Amygdala (tissue), 56 donors: ENCODE data around the gene CIRBP.

ENCODE experiments used
- DNase-seq, 56 donors: peaks; one replicate each; lab custom pipeline; 2025; lab: John Stamatoyannopoulos, UW

CIRBP gene

DNA sequence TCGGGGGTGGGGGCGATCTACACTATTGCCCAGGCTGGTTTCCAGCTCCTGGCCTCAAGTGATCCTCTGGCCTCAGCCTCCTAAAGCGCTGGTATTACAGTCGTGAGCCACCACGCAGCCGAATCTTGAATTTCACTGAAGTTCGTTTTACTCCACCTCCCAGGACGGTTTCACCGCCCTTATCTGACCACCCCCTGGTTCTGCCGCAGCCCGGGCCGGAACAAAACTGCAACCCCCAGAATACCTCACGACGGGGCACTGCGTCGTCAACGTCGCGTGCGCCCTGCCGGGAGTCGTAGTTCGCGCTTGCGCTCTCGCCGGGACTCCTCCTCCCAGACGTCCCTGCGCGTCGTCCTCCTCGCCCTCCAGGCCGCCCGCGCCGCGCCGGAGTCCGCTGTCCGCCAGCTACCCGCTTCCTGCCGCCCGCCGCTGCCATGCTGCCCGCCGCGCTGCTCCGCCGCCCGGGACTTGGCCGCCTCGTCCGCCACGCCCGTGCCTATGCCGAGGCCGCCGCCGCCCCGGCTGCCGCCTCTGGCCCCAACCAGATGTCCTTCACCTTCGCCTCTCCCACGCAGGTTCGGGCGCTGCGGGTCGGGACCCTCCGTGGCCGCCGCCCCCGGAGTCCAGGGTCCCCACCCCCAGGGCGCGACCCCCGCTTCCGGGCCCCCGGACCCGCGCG lies 27.6 kb upstream of the CIRBP start, which contains the start of gene ATP5F1D:
Gene ATP5F1D, plus strand, starts transcription at position 335 of the 679 bp plus-strand sequence. Its CDS starts 100 bp downstream, at position 435.
- peak in 55 of 56 donors; percentile 62 to 95 (median 85) for DNase-seq

DNA sequence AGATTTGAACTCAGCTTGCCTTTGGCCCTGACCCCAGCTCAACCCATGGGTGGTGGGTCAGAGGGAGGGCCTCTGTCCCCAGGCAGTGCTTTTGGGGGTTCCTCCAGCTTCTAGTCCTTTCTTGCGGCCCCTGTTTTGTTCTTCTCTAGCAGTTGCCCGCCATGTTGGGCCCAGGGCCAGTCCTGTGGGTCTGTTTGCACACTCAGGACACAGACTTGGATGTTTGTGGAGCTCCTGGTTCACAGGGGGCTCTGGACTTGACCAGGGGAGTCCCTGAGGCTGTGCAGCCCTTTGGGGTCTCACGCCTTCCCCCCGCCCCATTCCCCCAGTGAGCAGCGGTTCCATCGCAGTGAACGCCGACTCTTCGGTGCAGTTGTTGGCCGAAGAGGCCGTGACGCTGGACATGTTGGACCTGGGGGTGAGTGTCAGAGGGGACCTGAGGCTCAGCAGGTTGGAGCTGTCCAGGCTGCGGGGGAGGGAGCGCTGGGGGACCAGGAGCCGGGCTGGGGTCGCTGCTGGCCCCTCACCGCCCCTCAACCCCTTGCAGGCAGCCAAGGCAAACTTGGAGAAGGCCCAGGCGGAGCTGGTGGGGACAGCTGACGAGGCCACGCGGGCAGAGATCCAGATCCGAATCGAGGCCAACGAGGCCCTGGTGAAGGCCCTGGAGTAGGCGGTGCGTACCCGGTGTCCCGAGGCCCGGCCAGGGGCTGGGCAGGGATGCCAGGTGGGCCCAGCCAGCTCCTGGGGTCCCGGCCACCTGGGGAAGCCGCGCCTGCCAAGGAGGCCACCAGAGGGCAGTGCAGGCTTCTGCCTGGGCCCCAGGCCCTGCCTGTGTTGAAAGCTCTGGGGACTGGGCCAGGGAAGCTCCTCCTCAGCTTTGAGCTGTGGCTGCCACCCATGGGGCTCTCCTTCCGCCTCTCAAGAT lies 25.1 kb upstream of the CIRBP start:
- DNase-seq, result peak in 54 of 56 donors; percentile 19 to 92 (median 75)

DNA sequence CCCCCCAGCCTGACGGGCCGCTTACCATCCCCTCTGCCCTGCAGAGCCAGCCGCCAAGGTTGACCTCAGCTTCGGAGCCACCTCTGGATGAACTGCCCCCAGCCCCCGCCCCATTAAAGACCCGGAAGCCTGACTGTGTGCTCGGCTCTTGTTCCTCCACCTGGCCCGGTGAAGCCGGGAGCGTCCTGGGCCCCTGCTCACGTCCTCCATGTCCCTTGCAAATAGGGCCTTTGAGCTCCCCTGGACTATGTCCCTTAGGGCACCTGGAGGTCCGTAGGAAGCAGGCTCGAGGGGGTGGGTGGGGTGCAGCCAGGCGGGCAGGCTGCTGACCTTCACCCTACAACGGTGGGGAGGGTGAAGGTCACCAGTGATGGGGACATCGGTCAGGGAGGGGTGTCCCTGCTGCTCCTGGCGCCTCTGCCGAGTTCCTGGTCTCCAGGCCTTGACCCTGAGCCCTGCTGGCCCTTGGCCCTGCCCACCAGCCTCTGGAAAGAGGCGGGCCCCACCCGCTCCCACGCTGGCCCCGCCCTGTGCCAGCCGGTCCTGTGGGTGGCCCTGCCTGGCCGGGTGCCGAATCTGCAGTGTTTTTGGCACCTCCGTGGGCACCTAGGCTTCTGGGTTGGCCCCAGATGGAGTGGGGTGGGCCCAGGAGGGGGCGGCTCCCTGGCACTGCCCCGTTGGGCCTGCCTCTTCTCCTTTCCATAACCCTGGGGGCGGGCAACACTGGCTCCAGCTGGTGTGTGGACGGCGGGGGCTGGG lies 24.3 kb upstream of the CIRBP start:
- peak in 16 of 56 donors; percentile 20 to 75 (median 38) for DNase-seq

DNA sequence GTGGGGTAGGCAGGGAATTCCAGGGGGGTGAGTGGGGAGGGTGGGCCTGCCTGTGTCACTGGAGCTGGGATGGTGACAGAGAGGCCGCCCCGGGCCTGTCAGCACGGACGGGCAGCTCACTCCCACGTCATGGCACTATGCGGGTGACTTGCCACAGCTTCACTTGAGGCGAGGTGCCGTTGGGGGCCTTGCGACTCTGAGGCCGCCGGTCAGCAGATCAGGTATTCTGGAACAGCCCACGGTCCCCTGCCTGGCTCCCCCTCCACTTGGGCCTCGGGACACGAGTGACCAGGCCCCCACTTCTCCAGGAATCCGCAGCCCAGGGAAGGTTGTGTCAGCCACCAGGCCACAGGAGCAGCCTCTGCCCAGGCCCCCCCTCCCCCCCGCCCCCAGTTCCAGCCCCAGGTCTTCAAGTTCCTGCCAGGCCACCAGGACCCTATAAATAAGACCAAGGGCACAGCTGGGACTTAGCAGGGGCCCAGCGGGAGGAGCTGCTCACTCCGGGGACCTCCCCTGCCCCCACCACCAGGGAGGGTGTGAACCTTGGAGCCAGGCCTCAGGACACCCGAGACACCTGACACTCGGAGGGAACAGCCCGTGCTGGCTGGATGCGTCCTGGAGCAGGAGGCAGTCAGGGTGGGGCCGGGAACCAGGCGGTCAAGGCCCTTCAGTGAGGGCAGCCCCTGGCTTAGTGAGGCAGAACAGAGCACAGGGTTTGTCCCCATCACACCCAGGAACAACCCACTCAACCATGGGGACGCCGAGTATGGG lies 23.5 kb upstream of the CIRBP start:
- DNase-seq, result peak in 1 of 56 donors; percentile 57

DNA sequence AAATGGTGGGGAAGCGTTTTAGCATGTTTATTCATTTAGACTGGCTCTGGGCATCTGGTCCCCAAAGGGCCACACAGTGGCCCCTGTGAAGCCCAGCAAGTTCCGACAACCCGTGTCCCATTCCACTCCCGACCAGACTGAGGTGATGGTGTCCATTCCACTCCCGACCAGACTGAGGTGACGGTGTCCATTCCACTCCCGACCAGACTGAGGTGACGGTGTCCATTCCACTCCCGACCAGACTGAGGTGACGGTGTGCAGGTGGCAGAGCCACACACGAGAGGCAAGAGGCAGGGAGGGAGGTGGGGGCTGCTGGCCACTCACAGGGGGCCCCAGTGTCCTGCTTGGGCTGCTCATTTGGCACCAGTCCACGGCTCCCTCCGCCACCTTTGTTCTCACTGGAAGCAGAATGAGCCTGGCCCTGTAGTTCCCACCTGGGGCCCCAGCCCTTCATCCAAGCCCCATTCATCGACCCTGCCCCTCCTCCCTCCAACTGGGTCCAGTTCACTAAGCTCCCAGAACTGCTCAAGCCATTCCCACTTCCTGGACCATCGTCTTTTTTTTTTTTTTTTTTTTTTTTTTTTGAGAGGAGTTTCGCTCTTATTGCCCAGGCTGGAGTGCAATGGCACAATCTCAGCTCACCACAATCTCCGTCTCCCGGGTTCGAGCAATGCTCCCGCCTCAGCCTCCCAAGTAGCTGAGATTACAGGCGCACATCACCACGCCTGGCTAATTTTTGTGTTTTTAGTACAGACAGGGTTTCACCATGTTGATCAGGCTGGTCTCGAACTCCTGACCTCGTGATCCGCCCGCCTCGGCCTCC lies 22.7 kb upstream of the CIRBP start:
- DNase-seq, result peak in 2 of 56 donors; percentile 36 to 46

DNA sequence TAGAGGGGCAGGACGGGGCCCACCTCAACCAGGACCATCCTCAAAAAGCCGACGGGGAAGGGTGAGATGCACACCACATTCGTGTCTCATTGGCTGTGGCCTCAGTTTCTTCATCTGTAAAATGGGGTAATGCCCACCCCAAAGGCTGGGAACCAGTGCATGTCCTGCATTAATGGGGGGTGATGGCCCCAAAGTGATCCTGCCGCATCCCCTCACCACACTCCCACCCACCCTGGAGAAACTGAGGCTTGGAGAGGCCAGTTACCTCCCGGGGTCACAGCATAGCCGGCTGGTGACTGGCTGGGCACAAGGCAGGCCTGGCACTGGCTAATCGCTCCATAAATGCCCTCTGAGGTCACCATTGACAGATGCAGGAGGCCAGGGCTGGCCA lies 21.4 kb upstream of the CIRBP start:
- DNase-seq, result no peak

DNA sequence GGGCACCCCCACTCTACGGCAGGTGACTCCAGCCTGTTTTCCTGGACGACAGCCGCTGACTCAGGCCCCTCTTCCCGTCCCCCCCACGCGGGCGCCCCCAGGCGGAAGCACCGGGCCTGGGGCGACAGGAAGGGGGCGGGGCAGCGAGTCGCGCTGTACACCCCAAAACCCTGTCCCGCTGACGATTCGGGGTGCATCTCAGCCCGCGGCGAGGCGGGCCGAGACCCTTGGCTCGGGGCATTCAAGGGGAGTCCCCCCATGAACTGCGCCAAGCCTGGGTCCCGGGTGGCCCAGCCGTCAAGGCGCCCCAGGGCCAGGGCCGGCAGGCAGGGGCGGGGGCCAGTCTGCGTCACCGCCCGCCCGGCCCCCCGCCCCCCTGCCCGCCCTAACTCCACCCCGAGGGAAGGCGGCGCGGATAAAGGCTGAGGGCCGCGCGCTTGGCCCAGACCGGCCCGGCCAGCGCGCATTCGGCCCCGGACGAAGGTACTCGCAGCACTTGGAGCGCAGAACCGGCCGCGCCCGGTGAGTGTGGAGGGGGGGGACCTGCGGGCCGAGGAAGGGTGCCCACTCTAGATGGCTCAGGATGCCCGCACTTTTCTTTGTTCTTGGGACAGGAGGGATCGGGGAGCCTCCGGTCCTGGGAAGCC lies 20.9 kb upstream of the CIRBP start, which contains the start of gene MIDN:
Gene MIDN, plus strand, starts transcription at position 445 of the 647 bp plus-strand sequence. CDS start 1,714 bp downstream, outside the sequence.
- DNase-seq, result peak in 40 of 56 donors; percentile 35 to 89 (median 71)

DNA sequence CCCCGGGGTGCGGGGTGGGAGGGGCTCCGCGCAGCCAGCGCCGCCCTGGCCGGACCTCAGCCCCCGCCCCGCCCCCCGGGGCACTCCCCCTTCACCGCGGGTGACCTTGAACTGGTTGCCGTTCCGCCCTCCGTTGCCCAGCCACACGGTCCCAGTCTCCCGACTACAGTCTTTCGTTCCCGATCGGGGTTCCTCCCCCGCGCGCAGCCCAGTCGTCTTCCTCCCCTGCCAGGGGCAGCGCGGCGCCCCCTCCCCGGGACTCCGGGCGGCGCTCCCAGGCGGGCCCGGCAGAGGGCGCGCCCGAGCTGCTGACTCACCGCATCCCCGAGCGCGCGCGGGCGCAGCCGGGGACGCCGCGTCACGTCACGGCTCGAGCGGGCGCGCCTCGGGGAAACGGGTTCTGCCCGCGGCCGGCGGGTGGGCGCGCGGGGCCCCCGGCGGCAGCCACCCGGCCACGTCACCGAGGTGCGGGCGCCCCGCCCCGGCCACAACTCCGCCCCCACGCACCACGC lies 20.3 kb upstream of the CIRBP start:
- peak in 44 of 56 donors; percentile 16 to 89 (median 75) for DNase-seq

DNA sequence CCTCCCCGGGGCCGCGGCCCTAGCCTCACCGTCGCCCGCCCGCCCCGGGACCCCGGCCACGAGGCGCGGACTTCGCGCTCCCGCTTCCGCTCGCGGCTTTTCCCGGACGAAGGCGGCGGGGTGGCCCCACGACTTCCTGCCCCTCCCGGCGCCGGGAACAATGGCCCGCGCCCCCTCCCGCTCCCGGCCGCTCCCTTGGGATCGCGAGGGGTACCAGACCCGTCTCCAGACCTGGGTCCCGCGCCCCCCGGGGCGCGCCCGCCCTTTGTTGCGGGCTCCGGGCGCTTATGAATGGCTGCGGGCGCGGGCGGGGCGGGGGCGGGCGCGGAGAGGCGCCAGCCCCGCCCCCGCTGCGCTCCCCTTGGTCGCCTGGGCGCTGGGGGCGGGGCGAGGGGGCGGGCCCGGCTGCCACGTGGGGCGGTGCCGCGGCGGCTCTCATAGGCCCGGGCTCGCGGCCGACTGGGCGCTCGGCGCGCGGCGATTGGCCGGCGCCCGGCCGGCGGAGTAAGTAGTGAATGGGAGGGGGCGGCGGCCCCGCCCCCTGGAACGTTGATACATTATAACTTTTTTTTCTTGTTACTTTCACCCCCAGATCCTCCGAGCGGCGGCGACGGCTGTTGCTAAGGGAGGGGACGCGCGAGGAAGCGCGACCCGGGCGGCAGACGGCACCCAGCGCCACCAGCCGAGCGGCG lies 19.7 kb upstream of the CIRBP start:
- DNase-seq, result peak in 55 of 56 donors; percentile 54 to 95 (median 86)

DNA sequence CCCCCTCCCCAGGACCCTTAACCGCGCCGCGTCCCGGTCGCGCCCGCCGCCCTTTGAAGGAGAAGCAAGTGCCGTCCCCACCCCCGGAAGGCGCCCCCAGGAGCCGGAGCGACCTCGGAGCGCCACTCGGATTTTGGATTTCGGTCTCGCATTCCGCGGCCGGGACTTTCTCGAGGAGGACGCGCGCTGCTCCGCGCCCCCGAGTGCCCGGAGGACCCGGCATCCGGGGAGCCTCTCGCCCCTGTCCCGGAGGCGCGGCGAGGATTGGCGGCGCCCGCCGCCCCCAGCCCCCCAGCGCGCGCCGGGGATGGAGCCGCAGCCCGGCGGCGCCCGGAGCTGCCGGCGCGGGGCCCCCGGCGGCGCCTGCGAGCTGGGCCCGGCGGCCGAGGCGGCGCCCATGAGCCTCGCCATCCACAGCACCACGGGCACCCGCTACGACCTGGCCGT lies 19.1 kb upstream of the CIRBP start:
- no peak for DNase-seq

DNA sequence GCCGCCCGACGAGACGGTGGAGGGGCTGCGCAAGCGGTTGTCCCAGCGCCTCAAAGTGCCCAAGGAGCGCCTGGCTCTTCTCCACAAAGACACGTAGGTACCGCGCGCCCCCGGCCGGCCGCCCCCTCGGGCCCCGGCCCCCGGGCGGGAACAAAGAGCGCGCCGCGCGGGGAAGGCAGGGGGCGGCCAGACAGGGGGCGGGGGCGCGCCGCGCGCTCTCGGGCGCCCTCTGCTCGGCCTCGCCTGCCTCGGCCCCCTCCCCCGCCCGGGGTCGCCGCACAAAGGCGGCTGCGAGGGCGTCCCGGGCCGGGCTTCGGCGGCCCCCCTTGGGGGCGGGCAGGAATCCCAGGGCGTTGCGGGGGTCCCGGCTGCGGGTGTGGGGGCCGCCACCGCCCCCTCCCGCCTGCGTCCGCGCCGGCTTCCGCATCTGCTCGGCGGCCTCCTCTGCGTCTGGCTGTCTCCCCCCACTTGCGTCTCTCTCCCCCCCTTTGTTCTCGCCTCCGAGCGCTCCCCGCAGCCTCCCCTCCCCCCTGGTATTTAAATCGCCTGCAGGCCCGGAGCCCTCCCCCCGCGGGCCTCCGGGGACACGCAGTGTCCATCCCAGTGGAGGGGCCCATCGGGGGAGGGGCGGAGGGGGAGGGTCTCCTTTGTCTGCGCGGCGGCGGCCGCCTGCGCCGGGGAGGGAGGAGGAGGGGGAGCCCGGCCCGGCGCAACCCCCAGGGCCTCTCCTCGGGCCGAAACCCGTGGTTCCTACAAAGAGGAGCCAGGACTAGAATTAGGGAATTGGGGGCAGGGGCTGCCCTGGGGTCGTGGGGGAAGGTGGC lies 18.5 kb upstream of the CIRBP start:
- peak in 49 of 56 donors; percentile 19 to 76 (median 47) for DNase-seq

DNA sequence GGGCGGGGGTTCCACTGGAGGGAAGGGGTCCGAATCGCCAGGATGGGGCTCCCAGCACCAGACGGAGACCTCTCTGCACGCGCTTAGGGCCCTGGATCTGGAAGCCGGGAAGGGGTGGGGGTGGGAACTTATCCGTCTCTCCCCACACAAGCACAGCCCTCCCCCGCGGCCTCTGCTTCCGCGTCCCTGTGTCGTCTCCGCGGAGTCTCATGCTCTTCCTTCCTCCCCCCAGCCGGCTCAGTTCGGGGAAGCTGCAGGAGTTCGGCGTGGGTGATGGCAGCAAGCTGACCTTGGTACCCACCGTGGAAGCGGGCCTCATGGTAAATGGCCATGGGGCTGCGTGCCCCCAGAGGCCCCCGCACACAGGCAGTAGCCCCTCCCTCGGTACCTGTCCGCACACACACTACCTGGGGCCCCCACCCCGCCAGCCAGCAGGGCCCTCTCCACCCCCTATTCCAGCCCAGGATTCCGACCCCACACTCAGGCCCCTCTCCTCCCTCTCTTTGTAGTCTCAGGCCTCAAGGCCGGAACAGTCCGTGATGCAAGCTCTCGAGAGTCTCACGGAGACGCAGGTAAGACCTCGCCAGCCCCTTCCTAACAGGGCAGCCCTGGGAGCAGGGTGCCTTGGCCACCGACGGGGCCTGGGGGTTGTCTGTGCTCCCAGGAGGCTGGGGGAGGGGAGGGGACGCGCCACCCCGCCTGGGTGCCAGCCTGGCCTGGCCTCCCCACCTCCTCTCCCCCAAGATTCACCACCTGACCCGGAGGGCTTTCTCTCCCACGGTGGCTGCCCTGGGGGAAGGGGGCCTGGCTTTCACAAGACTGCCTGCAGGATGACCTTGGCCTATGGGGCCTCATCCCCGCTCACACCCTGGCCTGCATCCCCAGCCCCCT lies 17.6 kb upstream of the CIRBP start:
- peak in 44 of 56 donors; percentile 27 to 83 (median 54) for DNase-seq

DNA sequence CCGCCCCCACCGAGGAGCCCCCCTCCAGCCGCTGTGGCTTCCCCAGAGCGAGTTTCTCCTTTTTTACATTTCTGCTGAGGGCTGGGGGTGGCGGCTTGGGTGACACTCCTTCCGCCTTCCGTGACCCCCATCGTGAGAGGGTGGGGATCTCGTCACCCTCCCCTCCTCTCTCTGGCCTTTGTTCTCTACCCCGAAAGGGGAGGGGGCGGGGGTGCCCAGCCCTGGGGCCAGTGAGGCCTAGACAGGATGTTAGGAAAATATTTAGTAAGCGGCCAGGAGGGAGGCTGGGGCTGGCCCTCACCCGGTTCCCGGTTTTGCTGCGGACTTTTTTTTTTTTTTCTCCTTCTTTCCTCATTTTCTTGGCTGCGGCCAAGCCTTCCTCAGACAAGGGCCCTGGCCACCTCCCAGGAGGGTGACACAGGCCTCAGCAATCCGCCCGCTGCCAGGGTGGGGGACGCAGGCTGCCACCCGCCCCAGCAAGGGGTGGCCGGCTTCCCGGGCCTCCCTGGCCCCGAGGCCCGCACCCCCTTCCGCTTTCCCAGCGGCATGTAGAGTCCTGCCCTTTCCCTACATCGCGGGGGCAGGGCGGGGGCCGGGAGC lies 16.8 kb upstream of the CIRBP start:
- DNase-seq, result peak in 54 of 56 donors; percentile 68 to 97 (median 85)

DNA sequence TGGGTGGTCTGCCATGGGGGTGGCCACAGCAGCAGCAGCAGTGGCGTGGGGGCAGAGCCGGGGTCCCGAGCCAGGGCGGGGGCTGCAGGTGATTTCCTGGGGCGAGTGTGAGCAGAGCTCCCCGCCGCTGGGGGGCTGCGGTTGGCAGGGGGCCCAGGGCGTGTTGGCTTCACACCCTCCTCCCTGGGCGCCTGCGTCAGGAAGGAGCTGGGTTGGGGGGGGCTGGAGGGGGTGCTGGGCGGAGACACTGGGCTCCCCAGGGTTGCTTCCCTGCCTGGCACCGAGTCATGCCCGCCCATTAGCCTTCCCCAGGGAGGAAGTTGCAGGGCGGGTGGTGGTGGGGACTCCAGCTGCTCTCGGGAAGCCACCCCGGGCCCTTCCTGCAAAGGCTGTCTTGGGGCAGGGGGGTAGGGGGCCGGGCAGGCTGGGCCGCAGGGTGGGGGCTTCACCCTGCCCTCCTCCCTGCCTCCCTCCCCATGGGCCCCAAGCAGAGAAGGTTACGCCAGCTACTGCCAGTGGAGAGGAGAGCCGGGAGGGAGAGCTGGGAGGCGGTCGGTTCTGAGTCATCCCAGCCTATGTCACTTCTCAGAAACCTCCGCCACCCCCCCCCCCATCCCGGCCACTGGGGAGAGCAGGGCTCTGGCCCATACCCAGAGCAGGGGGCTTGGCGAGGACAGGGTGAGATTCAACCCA lies 16.2 kb upstream of the CIRBP start:
- peak; percentile 42 to 98 (median 89) for DNase-seq
